Psoas muscle (tissue), 8 donors: ENCODE data around the gene PLEKHA6. TPM values are rescaled to one million over a fixed set of nuclear protein-coding genes. Genes with fewer than 3 reads are reported as not detected.

ENCODE experiments used
- ATAC-seq, 4 donors: fragments of 200-7000 bp; cut with Tn5 transposase; one replicate each; pipeline ENCODE4 v1.9.1; 2020; ENCODE audit warnings: moderate library complexity in 3 of 4, mild to moderate bottlenecking in 2 of 4
- DNase-seq, 2 donors: peaks; one replicate each; pipeline ENCODE4 v3.0.0-alpha.2; 2020
- H3K27ac ChIP-seq: fragments of 200-600 bp; one replicate; pipeline ENCODE4 v1.8.0; 2022
- H3K27me3 ChIP-seq, 3 donors: fragments of 200-600 bp in 1 of 3; one replicate each; pipeline versions ENCODE4 v1.6.1 to v1.8.0; 2013 to 2022; ENCODE audit warnings: low read length in 2 of 3, mild to moderate bottlenecking in 2 of 3, moderate library complexity in 1 of 3; ENCODE audit not compliant: insufficient read depth in 3 of 3
- H3K36me3 ChIP-seq, 2 donors: fragments of 200-600 bp in 1 of 2; one replicate each; pipeline versions ENCODE4 v1.6.1 to v1.8.0; 2013 to 2022; ENCODE audit warnings: low read depth in 1 of 2, mild to moderate bottlenecking in 1 of 2, moderate library complexity in 1 of 2; ENCODE audit not compliant: insufficient read depth in 1 of 2
- H3K4me1 ChIP-seq: fragments of 200-600 bp; one replicate; pipeline ENCODE4 v1.8.0; 2022
- H3K4me3 ChIP-seq: fragments of 200-600 bp; one replicate; pipeline ENCODE4 v1.8.0; 2022; ENCODE audit warnings: mild to moderate bottlenecking
- H3K9me3 ChIP-seq: fragments of 200-600 bp; one replicate; pipeline ENCODE4 v1.8.0; 2022
- CTCF ChIP-seq: fragments of 200-600 bp; IDR thresholded peaks from one replicate; pipeline ENCODE4 v1.8.0; 2022; ENCODE audit warnings: antibody characterized with exemption
- WGBS, 3 donors: extraction: QIAGEN DNeasy Blood & Tissue Kit; methylation state at CpG; one replicate each; pipeline versions ENCODE4 v1.1.6 to v1.1.7; 2013; 5-methylcytosine and 5-hydroxymethylcytosine counted together
- intact Hi-C, 2 donors: fragments of 100-400 bp; cut with DNase I; formaldehyde crosslinking; loops; one replicate each; pipeline versions ENCODE4 v1.11.0 to v1.14.2; 2022
- polyA plus RNA-seq, 3 donors: library from polyadenylated mRNA; stranded (reverse); fragments of 200-250 nt; gene quantifications; one replicate each; pipeline ENCODE4 v1.2.3, GENCODE V29; 2013
- total RNA-seq, 4 donors: library from RNA; stranded (reverse); fragmentation: NEBNext Ultra II Directional in 2 of 4; extraction: Animal tissue kit (Norgen Biotek cat#: 25700) in 2 of 4; gene quantifications; one replicate each; pipeline versions ENCODE4 v1.2.1 to v1.2.4, GENCODE V29; 2021 to 2023
- donor health status: healthy with polysubstance abuse.
- donor health status: DM: no; HTN: no; CAD: no; lungs with moderate emphysema.
- donor health status: Bipolar disorder and iron deficiency.
- donor health status: healthy.
- donor health status: DM: yes; HTN: yes; CAD: no.
- donor health status: DM: no; HTN: no; CAD: no.
- donor health status: DM: no; HTN: no; CAD: no.
- donor health status: DM: yes; HTN: yes; CAD: no.

Gene PLEKHA6
- total and polyA plus RNA-seq, 7 donors: 0.92 to 7.1 (median 1.7) TPM

DNA sequence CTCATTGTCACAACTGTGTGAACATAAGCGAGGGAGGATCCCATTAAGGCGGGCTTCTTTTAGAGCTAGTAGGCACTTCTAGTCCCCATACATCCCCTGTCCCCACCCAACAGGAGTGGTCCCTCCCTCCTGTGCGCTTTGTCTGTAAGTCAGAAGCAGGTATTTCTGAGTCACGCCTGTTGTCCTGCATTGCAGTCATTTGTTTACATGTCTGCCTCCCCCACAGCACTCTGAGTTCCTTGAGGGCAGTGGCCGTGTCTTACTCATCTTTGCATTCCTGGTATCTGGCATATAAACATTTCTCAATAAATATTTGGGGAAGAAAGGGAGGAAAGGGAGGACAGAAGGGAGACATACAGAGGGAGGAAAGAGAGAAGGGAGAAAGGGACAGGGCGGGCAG lies 40.3 kb downstream of the PLEKHA6 start:
- H3K27me3 ChIP-seq: no peaks in the 10 kb centered on the region
- no peaks in the 10 kb centered on the region for H3K36me3 ChIP-seq
- H3K9me3 ChIP-seq: no peaks in the 10 kb centered on the region
- no peak for TF ChIP-seq CTCF
- no peaks in the 10 kb centered on the region for H3K4me1 ChIP-seq
- WGBS, 3 donors: 95 to 96% (median 96%) methylated on average over 6 of the region's 6 CpGs
- DNase-seq (no peak), ATAC-seq (no peak)
- H3K27ac ChIP-seq: no peak overlapping the region
- no peak overlapping the region for H3K4me3 ChIP-seq
- intact Hi-C loops: no loop called here

- DNase-seq: no peak
- no peak for TF ChIP-seq CTCF
- no peaks in the 10 kb centered on the region for H3K27me3 ChIP-seq
- intact Hi-C loops: no loop called here
- ATAC-seq: no peak
- WGBS, 3 donors: 75 to 89% (median 85%) methylated on average over 5 of the region's 5 CpGs
- H3K27ac ChIP-seq: no peak overlapping the region
- H3K4me3 ChIP-seq: no peak overlapping the region
- no peaks in the 10 kb centered on the region for H3K4me1 ChIP-seq
- no peaks in the 10 kb centered on the region for H3K9me3 ChIP-seq
- H3K36me3 ChIP-seq: no peaks in the 10 kb centered on the region
Measured at GRCh38 chr1:204319027-204319426, 40.7 kb downstream of the PLEKHA6 start.

DNA sequence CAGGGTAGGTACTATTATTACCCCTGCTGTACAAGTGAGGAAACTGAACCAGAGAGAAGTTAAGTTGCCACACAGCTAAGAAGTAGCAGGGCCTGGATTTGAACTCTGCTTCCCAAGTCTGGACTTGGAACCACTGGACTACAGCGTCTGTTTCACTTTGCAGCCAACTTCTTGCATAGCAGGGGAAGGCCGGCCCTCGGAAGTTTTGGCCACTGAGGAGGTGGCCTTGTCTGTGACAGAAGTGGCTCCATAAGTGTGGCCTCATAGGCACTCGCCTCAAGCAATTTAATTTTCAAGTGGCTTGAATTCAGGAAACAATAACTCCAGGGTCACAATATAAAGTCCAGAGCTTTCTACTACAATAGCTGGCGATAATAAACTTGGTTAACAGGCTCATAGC lies 41.4 kb downstream of the PLEKHA6 start:
- intact Hi-C loops: no loop called here
- no peaks in the 10 kb centered on the region for H3K4me1 ChIP-seq
- ATAC-seq: no peak
- H3K4me3 ChIP-seq: no peak overlapping the region
- no peaks in the 10 kb centered on the region for H3K36me3 ChIP-seq
- 65 to 85% (median 72%) methylated on average over 5 of the region's 5 CpGs for WGBS, 3 donors
- H3K27me3 ChIP-seq: no peaks in the 10 kb centered on the region
- TF ChIP-seq CTCF: no peak
- H3K27ac ChIP-seq: no peak overlapping the region
- no peak for DNase-seq
- no peaks in the 10 kb centered on the region for H3K9me3 ChIP-seq

GRCh38 chr1:204317170-204317569 lies 42.6 kb downstream of the PLEKHA6 start:
- ATAC-seq: no peak
- H3K4me1 ChIP-seq: no peaks in the 10 kb centered on the region
- no peaks in the 10 kb centered on the region for H3K9me3 ChIP-seq
- no peaks in the 10 kb centered on the region for H3K36me3 ChIP-seq
- no peak overlapping the region for H3K27ac ChIP-seq
- no peak for DNase-seq
- WGBS, 3 donors: 64 to 70% (median 67%) methylated on average over 5 of the region's 5 CpGs
- H3K27me3 ChIP-seq: no peaks in the 10 kb centered on the region
- TF ChIP-seq CTCF: no peak
- no peak overlapping the region for H3K4me3 ChIP-seq
- intact Hi-C loops: no loop called here

- WGBS, 3 donors: 24 to 53% (median 29%) methylated on average over 6 of the region's 6 CpGs
- peak; percentile 47 to 71 (median 58) for ATAC-seq
Measured at GRCh38 chr1:204316164-204316563, 43.6 kb downstream of the PLEKHA6 start.

More at GRCh38 chr1:204316164-204316563, 43.6 kb downstream of the PLEKHA6 start:
- Histone ChIP-seq H3K9me3 (no peaks in the 10 kb centered on the region), H3K27ac (no peak overlapping the region), H3K27me3 (no peaks in the 10 kb centered on the region), H3K4me3 (no peak overlapping the region), H3K4me1 (no peaks in the 10 kb centered on the region), H3K36me3 (no peaks in the 10 kb centered on the region)
- no peak for TF ChIP-seq CTCF
- DNase-seq: no peak
- intact Hi-C loops: no loop called here
